Measurements from ENCODE around the gene FCER1A. TPM values are rescaled to one million over a fixed set of nuclear protein-coding genes. Genes with fewer than 3 reads are reported as not detected.

FCER1A gene
- total RNA-seq, 1 donor from 2014 or later, result not detected

- no peak for DNase-seq (ENCODE audit: low spot score)
- Mint-ChIP-seq H3K27ac (no peak overlapping the region), H3K27me3 (ENCODE audit: insufficient read depth, low read depth) (no peaks in the 10 kb centered on the region), H3K36me3 (no peaks in the 10 kb centered on the region), H3K4me3 (no peak overlapping the region), H3K9me3 (no peaks in the 10 kb centered on the region), H3K4me1 (no peaks in the 10 kb centered on the region)
- TF ChIP-seq EZH2 (IDR thresholded peaks at IDR 0.05) (no peak), EZH2phosphoT487 (IDR thresholded peaks at IDR 0.05) (no peak), CTCF (IDR thresholded peaks at IDR 0.05) (no peak)
- Histone ChIP-seq H3K9ac (no peak overlapping the region), H3K4me3 (no peak overlapping the region), H3K27me3 (no peaks in the 10 kb centered on the region), H3F3A (ENCODE audit: low read depth) (no peaks in the 10 kb centered on the region), H3K9me3 (ENCODE audit: low read depth) (peaks cover 10% of the 10 kb centered on the region), H3K36me3 (no peaks in the 10 kb centered on the region), H4K20me1 (ENCODE audit: low read depth) (no peaks in the 10 kb centered on the region), H3K4me2 (no peak overlapping the region), H3K79me2 (ENCODE audit: low read depth) (no peaks in the 10 kb centered on the region), H3K4me1 (no peaks in the 10 kb centered on the region), H2AFZ (replicated peaks) (no peak overlapping the region), H3K27ac (no peak overlapping the region)
Measured at GRCh38 chr1:159282118-159282517, 20.0 kb upstream of the FCER1A start.

GRCh38 chr1:159289060-159289459, 13.1 kb upstream of the FCER1A start:
- Histone ChIP-seq H3K27me3 (no peaks in the 10 kb centered on the region), H2AFZ (replicated peaks) (no peak overlapping the region)
- H3K4me1 Mint-ChIP-seq, result no peaks in the 10 kb centered on the region

GRCh38 chr1:159291424-159291823, 10.7 kb upstream of the FCER1A start:
- Histone ChIP-seq H3K27ac (no peak overlapping the region), H3K4me3 (no peak overlapping the region), H3K79me2 (ENCODE audit: low read depth) (no peaks in the 10 kb centered on the region), H2AFZ (replicated peaks) (no peak overlapping the region), H3K27me3 (no peaks in the 10 kb centered on the region), H4K20me1 (ENCODE audit: low read depth) (no peaks in the 10 kb centered on the region), H3K4me2 (no peak overlapping the region), H3F3A (ENCODE audit: low read depth) (no peaks in the 10 kb centered on the region), H3K4me1 (no peaks in the 10 kb centered on the region), H3K9ac (no peak overlapping the region), H3K36me3 (peaks cover 3% of the 10 kb centered on the region), H3K9me3 (ENCODE audit: low read depth) (peaks cover 7% of the 10 kb centered on the region)
- TF ChIP-seq CTCF (IDR thresholded peaks at IDR 0.05) (no peak), EZH2phosphoT487 (IDR thresholded peaks at IDR 0.05) (no peak), EZH2 (IDR thresholded peaks at IDR 0.05) (no peak)
- no peak for DNase-seq (ENCODE audit: low spot score)
- Mint-ChIP-seq H3K9me3 (peaks cover 2% of the 10 kb centered on the region), H3K4me3 (no peak overlapping the region), H3K27me3 (ENCODE audit: insufficient read depth, low read depth) (no peaks in the 10 kb centered on the region), H3K4me1 (no peaks in the 10 kb centered on the region), H3K36me3 (no peaks in the 10 kb centered on the region), H3K27ac (no peak overlapping the region)

More at GRCh38 chr1:159289060-159289459, 13.1 kb upstream of the FCER1A start:
- Histone ChIP-seq H3K36me3 (no peaks in the 10 kb centered on the region), H3K4me3 (no peak overlapping the region), H3K9ac (no peak overlapping the region), H3F3A (ENCODE audit: low read depth) (no peaks in the 10 kb centered on the region), H3K4me2 (no peak overlapping the region), H3K27ac (no peak overlapping the region), H3K79me2 (ENCODE audit: low read depth) (no peaks in the 10 kb centered on the region), H4K20me1 (ENCODE audit: low read depth) (no peaks in the 10 kb centered on the region), H3K4me1 (no peaks in the 10 kb centered on the region), H3K9me3 (ENCODE audit: low read depth) (peaks cover 7% of the 10 kb centered on the region)
- Mint-ChIP-seq H3K27me3 (ENCODE audit: insufficient read depth, low read depth) (no peaks in the 10 kb centered on the region), H3K27ac (no peak overlapping the region), H3K4me3 (no peak overlapping the region), H3K36me3 (no peaks in the 10 kb centered on the region), H3K9me3 (no peaks in the 10 kb centered on the region)
- TF ChIP-seq CTCF (IDR thresholded peaks at IDR 0.05) (no peak), EZH2 (IDR thresholded peaks at IDR 0.05) (no peak), EZH2phosphoT487 (IDR thresholded peaks at IDR 0.05) (no peak)
- no peak for DNase-seq (ENCODE audit: low spot score)
